GM18909 (cell line): ENCODE measurements around the gene DIP2C.
"Not testable (repeated sequence)": the region's sequence is repeated elsewhere in the genome, so short reads cannot be mapped to it uniquely, and the experiment has no call there.

Experiments
- ATAC-seq: cut with Tn5 transposase; IDR thresholded peaks from one replicate; pipeline ENCODE4 v1.9.1; 2021; ENCODE audit warnings: mild to moderate bottlenecking; ENCODE audit not compliant: unreplicated experiment, poor library complexity

The DIP2C gene

DNA sequence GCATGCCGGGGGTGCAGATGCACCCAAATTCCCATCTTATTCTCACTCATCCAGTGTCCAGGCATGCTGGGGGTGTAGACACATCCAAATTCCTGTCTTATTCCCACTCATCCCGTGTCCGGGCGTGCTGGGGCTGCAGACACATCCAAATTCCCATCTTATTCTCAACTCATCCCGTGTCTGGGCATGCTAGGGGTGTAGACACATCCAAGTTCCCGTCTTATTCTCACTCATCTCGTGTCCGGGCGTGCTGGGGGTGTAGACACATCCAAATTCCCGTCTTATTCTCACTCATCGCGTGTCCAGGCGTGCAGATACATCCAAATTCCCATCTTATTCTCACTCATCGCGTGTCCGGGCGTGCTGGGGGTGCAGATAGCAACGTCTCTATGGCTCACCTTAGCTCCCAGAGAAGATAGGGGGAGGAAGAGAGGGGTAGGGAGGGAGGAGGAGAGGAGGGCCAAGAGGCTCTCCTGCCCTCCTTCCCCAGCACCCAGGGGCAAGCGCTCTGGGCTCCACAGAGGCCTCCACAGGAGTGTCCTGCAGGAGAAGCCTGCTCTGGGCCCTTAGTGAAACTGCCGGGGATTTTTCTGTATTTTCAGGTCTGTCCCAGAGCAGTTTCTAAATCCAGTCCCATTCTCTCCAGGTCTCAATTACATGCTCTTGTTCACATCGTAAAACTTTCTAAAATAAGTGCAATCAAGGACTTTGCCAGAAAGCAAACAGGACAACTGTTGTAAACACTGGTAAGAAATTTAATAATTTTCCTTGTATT, 210.8 kb downstream of the DIP2C start:
- no peak for ATAC-seq

DNA sequence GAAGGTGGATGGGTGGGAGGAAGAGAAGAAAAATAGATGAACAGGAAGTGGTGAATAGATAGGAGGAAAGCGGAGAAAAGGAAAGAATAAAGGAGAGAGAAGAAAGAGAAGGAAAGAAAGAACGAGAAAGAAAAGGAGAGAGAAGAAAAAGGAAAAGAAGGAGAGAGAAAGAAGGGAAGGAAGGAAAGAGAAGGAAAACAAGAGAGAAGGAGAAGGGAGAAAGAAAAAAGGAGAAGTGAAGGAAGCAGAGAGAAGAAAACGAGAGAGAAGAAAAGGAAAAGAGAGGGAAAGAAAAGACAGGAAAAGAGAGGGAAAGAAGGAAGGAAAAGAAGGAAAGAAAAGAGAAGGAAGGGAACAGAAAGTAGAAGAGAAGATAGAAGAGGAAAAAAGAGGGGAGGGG, 211.8 kb downstream of the DIP2C start:
- ATAC-seq, result no peak

DNA sequence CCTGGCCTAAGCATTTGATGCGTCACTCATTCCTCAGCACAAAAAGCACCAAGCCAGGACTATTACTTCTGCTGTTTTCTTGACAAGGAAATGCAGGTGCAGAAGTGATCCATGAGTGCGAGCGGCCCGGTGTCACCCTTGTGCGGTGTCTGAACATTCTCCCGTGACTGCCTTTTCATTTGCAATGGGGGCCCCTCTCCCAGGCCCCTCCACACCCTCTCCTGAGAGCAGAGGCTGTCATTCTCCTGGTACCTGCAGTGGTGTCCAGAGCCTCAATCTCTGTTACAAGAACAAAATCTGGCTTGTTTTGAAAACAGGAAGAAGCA, 213.1 kb downstream of the DIP2C start:
- no peak for ATAC-seq

DNA sequence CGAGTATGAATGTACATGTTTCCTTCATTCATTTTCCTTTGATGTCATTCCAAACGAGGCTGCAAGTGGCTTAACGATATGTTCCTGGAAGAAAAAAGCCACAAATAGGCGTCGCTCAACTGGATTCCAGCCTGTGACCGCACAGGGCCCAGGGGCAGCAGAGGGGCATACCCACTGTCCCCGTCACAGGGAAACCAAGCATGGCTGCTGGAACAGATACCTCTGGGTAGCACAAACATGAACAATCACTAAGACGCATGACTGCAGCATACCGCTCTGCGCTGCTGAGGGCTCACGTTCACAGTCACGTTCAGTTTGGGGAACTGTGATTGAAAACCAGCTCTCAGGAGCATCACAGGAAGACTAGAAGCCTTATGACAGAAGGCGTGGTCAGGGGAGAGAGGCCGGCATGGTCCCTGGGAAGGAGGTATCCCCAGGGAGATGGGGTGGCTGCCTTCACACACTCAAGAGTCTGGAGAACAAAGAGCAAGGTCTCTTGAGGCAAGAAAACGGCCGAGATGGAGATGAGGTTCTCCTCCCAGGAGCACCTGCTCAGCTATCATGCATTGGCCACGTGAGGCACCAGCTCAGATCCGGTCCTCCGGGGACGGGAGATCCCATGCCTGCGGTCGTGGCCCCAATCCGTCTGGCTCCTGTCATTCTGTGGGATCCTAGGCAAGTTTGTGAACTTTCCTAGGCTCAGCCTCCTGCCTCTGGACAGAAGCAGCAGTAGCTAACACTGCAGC, 213.6 kb downstream of the DIP2C start:
- no peak for ATAC-seq

DNA sequence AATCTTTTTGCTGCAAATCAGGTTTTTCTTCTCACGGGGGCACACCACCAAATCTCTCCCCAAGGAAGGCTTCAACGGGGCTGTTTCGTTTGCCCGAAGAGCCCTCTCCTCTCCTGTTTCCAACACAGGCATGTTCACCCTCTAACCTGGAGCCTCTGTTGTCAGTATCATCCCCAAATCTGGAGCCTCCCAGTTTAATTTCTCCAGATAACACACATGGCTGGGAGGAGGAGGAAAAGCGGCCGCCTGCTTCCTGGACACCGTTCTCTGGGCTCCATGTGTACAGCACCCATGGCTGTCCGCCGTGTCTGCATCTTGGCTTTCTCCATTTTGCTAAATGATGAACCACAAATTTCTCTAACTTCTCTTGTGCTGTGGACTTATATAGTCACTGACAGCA, 214.5 kb downstream of the DIP2C start:
- no peak for ATAC-seq

DNA sequence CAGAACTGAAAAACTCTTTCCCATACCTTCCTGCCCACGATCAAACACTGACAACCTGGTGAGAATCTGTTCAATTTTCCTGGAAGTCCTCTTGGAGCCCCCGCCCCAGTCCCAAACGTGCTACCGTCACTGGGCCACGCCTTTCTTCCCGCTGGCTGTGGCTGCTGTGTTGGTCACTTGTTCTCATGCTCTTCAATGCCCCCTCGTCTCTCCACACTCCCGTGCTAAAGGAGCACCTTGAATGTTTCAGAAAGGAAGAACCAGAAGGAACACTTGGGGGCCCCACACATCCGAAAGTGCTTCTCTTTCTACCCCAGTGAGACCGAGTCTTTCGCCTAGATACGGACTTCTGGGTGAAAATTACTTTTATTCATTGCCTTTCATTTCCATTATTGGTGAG, 215.1 kb downstream of the DIP2C start:
- ATAC-seq, result no peak

DNA sequence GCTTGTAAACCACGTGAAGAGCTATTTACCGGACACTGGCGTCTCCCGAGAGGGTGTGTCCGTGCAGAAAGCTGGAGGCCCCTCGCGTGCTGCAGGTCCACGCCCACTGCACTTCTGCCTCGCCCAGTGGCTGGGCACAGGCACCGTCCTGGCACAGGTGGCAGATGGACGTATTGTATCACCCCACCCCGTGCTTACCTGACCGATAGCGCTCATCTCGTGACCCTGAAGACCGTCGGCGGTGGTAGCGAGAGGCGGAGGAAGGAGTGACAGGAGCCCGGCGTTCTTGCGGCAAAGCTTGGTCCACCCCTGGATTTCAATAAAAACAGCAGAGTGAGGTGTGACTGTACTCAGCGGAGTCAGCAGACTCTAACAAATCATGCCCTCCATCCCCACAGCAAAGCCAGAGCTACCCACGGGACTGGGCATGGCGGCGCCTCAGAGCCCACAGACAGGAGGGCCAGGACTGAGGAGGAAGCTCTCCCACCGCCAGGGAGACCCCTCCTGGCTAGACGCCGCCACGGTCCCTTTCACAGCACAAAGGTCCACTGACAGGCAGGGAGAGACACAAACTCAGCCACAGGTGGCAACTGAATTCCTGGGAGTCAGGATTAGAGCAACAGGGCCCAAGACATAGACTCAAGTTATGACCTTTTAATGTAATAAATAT, 217.1 kb downstream of the DIP2C start:
- ATAC-seq, result no peak

DNA sequence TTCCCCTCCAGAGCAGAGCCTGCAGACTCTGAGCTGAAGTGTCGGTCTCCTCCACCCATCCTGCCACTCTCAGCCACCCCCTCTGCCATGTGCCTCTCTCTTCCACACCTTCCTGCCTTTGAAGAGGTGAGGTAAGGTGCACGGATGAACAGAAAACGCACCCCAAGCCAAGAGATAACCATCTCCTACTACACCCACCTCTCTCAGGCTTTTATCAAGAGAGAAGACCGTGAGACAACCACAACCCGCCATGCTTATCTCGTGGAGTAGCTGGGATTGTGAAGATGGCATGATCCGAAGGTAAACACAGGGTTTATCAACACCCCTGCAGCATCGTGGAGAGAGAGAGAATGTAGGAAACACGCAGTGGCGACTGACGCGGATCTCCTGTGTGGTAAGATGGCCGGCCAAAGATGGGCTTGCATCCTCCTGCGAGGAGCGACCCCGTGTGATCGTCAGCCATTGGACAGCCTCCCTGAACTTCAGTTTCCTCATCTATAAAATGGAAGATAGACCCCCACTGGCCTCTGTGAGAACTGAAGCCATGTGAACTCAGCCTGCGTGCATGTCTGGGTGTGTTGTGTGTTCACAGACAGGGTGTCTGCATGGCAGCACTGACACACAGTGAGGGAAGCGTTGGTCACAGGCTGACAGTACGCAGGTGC, 219.0 kb downstream of the DIP2C start:
- ATAC-seq, result no peak

DNA sequence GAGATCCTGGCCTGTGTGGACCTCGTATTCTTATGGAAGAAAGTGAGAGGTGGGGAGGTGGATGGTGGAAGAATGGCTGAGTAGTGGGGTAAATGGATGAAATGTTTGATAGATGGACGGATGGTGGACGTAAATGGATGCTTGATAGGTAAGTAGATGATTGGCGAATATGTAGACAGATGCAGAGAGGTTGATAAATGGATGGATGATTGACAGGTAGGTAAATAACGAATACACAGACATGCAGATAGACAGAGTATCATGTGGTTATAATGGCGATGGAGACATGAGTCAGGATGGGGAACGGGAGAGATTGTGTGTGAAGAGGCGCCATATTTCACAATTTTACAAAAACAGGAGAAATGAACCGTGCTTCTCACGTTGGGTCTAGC, 219.5 kb downstream of the DIP2C start:
- no peak for ATAC-seq

DNA sequence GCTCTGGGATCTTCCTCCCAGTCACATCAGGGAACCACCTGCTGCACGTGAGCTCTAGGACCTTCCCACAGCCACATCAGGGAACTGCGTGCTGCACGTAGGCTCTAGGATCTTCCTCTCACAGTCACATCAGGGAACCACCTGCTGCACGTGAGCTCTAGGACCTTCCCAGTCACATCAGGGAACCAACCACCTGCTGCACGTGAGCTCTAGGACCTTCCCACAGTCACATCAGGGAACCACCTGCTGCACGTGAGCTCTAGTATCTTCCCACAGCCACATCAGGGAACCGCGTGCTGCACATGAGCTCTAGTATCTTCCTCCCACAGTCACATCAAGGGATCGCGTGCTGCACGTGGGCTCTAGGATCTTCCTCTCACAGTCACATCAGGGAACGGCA, 229.7 kb downstream of the DIP2C start:
- ATAC-seq, result no peak

DNA sequence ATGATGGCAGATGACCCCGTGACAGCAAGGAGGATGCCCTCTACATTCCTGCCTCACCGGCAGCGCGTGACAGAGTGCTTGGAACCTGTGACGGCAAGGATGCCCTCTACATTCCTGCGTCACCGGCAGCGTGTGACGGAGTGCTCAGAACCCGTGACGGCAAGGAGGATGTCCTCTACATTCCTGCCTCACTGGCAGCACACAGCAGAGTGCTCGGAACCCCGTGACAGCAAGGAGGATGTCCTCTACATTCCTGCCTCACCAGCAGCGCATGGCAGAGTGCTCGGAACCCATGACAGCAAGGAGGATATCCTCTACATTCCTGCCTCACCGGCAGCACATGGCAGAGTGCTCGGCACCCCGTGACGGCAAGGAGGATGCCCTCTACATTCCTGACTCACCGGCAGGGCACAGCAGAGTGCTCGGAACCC, 231.0 kb downstream of the DIP2C start:
- no peak for ATAC-seq

DNA sequence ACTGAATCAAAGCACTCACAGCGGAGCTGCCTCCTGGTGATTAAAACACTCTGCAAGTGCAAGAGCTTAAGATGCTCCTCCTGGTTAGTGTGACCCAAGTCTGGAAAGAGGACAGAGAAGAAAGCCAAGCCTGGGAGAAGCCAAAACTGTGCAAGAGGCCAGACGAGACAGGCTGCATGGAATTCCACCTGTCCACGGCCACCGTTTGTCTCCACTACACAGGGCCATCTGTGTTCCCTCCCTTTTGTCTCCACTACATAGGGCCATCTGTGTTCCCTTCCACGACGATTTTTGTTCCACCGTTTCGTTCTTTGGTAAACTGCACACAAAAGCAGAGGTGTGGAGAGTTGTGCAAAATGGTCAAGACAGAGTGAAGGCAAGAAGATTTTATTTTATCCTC, 233.0 kb downstream of the DIP2C start:
- ATAC-seq, result no peak

DNA sequence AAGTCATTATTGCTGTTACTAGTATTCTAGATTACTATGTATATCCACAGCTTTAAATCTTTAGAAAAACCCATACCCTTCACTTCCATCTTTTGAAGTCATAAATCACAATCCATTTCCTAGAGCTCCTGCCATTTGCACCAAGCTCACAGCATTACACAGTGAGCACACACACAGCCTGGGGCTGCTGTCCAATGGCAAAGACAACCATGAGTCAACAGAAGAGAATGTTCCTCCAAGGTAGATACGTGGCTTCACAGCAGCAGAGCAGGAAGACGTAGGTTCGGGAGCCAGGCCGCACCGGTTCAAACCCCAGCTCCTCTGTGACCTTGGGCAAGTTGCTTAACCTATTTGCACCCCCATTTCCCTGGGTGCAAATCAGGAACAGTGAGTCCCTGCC, 234.6 kb downstream of the DIP2C start:
- ATAC-seq, result no peak

DNA sequence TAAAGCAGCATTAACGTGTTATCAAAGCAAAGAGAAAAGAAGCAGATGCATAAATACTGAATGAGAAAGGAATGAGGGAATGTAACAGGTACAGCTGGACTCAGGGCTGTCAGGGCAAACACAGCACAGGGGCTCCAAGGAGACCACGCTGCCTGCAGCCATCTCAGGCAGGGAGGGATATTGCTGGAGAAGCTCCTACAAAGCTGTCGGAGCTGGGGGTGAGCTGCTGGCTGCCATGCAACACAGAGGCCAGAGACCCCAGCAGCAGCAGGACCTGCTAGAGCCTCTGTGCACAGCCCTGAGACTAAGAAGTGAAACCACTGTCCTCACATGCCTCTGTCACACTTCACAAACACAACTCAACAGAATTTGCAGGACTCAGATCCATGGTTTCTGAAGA, 235.8 kb downstream of the DIP2C start:
- no peak for ATAC-seq

DNA sequence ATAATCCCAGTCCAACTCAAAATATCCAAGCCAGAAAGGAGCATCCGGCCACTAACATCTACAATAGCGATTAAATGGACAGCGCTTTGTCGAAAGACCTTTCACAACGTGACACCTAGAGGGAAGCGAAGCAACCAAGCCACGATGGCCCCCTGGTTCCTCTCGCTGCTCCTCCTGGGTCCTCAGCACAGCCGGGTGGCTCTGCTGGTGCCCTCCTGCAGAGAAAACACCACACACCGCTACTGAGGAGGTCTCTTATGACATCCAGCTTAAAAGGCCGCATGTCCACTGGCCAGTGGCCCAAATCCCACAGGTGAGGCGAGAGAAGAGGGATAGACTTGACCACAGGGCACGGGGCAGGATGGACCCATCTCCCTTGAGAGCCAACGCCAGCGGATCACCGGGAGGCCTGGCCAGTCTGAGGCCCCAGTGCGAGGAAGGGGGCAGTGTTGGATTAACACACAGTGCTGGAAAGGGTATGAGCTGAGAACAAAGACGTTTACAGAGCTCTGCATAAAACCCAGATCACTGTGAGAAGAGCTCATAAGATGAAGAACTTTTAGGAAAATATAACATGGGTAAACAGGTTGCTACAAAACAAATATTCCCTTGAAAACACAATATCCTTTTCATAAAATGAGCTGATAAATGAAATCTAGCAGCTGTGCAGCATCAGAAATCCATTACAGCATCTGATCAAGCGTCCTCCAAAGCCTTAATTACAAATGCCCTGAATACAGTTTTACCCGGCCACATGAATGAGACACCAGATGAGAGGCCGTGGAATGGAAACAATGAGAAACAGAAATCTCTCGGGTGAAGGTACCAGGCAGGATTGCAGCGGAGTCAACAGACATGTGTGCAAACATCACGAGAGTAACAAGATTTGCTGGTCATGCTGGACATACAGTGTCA, 236.7 kb downstream of the DIP2C start:
- no peak for ATAC-seq

DNA sequence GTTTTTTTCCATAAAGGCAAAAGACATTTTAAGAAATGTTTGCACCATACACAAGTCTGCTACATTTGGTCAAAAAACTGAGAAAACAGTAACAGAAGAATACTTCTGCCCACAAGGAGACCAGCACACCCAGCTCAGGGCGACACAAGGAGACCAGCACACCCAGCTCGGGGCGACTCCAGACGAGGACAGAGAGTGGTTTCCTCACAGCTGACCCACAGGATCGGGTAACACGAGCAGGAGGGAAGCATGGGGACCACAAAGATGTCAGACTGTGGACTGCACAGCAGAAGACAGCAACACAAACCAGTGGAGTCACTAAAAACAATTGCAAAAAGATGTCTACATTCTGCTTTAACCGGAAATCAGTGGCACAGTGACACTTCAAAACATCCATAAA, 237.6 kb downstream of the DIP2C start:
- no peak for ATAC-seq

DNA sequence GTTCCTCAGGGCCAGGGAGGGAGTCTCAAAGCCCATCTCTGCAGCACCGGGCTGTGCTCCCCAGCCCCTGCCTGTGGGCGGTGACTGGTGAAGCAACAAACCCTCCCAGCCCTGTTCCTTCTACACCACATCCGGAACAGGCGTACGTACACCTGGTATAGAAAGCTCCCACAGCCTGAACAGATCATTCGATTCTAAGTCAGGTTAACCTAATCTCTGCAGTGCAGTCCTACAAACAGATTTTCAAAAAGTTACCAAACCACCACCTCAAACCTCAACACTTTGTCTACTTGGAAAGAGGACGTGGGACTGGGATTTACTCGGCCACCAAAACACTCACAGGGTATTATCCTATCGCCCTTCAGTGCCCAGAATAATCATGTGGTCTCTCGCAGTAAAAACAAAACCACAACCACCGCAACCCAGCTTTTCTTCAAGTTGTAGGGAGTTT, 238.4 kb downstream of the DIP2C start:
- ATAC-seq, result peak; percentile 99

DNA sequence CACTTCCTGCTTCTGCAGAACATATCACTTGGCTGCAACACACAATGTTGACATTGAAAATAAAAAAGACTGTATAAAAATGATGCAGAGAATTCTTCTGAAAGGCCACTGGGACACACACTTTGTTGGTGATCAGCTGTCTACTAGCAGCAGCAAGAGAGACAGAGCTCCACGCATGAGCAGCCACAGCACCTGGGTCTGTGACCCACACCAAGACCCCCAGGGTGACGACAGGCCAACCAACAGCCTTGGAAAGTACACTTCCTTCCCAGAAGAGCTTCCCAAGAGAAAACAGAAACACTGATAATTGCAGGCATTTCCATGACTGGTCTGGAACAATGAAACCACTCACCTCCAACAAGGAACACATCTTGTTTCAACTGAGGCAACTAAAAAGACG, 239.0 kb downstream of the DIP2C start:
- no peak for ATAC-seq

DNA sequence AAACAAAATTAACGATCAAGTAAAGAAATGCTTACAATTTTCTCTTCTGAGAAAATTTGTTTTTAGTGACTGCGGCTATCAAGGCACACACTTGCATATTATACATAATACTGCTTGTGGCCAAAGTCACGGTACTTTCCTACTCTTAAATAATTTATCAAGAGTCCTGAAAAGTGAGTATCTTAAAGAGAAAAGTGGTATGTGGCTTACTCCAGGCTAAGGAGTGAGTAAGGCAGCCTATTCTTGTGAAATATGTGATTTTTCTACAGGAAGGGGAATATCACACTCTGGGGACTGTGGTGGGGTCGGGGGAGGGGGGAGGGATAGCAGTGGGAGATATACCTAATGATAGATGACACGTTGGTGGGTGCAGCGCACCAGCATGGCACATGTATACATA, 240.1 kb downstream of the DIP2C start:
- ATAC-seq, result not testable (repeated sequence)

DNA sequence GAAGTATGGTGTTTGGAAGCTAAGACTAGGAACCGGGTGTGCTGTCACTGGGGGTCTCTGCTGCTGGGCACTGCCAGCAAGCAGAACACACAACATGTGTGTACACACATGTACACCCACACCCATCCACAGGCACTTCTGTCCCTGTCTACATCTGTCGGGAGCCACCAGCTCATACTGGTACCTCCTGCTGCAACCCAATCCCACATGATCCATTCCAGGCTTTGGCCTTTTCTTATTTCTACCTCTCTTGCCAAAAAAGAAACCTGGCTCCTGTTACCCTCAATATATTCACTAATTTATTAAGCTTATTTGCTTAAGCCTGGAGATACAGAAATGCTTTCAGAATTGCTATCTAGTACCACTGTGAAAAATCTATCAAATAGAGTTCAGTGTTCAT, 246.0 kb downstream of the DIP2C start:
- no peak for ATAC-seq
